ENCODE results near the gene MCTP1. TPM values are rescaled to one million over a fixed set of nuclear protein-coding genes. Genes with fewer than 3 reads are reported as not detected.
A peak's percentile ranks its signal among the peaks of the same experiment; 100 is the strongest.

MCTP1 gene
- total RNA-seq, 1 donor, result 5.8 TPM

GRCh38 chr5:94916619-94917018 is 368.3 kb downstream of the MCTP1 start:
- H3K27ac ChIP-seq (ENCODE audit: low read depth, low read length), result no peak overlapping the region
- no peak for TF ChIP-seq CTCF (IDR thresholded peaks at IDR 0.05; ENCODE audit: extremely low read depth, low read depth, low read length)

GRCh38 chr5:94911276-94911675 is 373.6 kb downstream of the MCTP1 start:
- Histone ChIP-seq H3K4me3 (ENCODE audit: insufficient read depth, low read length) (no peak overlapping the region), H3K4me1 (ENCODE audit: insufficient read depth, low read length) (no peaks in the 10 kb centered on the region), H2AFZ (ENCODE audit: low read length) (no peak overlapping the region), H4K20me1 (ENCODE audit: insufficient read depth, low read length) (no peaks in the 10 kb centered on the region), H3K79me2 (ENCODE audit: insufficient read depth, low read length) (no peaks in the 10 kb centered on the region), H3K27ac (ENCODE audit: low read depth, low read length) (no peak overlapping the region), H3K9me3 (ENCODE audit: low read depth, low read length) (no peaks in the 10 kb centered on the region), H3K4me2 (ENCODE audit: insufficient read depth, low read length) (no peak overlapping the region), H3K27me3 (ENCODE audit: insufficient read depth, low read length) (no peaks in the 10 kb centered on the region), H3K36me3 (ENCODE audit: insufficient read depth, low read length) (no peaks in the 10 kb centered on the region)
- DNase-seq (ENCODE audit: insufficient read length, low spot score, missing footprints), result no peak
- no peak for TF ChIP-seq CTCF (IDR thresholded peaks at IDR 0.05; ENCODE audit: extremely low read depth, low read depth, low read length)

More at GRCh38 chr5:94916619-94917018, 368.3 kb downstream of the MCTP1 start:
- no peak overlapping the region for H3K4me2 ChIP-seq (ENCODE audit: insufficient read depth, low read length)
- H3K27me3 ChIP-seq (ENCODE audit: insufficient read depth, low read length), result no peaks in the 10 kb centered on the region
- no peaks in the 10 kb centered on the region for H3K4me1 ChIP-seq (ENCODE audit: insufficient read depth, low read length)
- H3K4me3 ChIP-seq (ENCODE audit: insufficient read depth, low read length), result no peak overlapping the region
- DNase-seq (ENCODE audit: insufficient read length, low spot score, missing footprints), result no peak
- no peaks in the 10 kb centered on the region for H3K9me3 ChIP-seq (ENCODE audit: low read depth, low read length)
- H4K20me1 ChIP-seq (ENCODE audit: insufficient read depth, low read length), result no peaks in the 10 kb centered on the region
- no peaks in the 10 kb centered on the region for H3K79me2 ChIP-seq (ENCODE audit: insufficient read depth, low read length)
- no peak overlapping the region for H2AFZ ChIP-seq (ENCODE audit: low read length)
- no peaks in the 10 kb centered on the region for H3K36me3 ChIP-seq (ENCODE audit: insufficient read depth, low read length)

- TF ChIP-seq CTCF (IDR thresholded peaks at IDR 0.05; ENCODE audit: extremely low read depth, low read depth, low read length), result no peak
- Histone ChIP-seq H3K27me3 (ENCODE audit: insufficient read depth, low read length) (no peaks in the 10 kb centered on the region), H3K27ac (ENCODE audit: low read depth, low read length) (no peak overlapping the region), H3K4me3 (ENCODE audit: insufficient read depth, low read length) (no peak overlapping the region), H2AFZ (ENCODE audit: low read length) (no peak overlapping the region), H3K4me2 (ENCODE audit: insufficient read depth, low read length) (no peak overlapping the region), H4K20me1 (ENCODE audit: insufficient read depth, low read length) (no peaks in the 10 kb centered on the region), H3K79me2 (ENCODE audit: insufficient read depth, low read length) (no peaks in the 10 kb centered on the region), H3K36me3 (ENCODE audit: insufficient read depth, low read length) (no peaks in the 10 kb centered on the region), H3K9me3 (ENCODE audit: low read depth, low read length) (no peaks in the 10 kb centered on the region), H3K4me1 (ENCODE audit: insufficient read depth, low read length) (no peaks in the 10 kb centered on the region)
- no peak for DNase-seq (ENCODE audit: insufficient read length, low spot score, missing footprints)
Measured at GRCh38 chr5:94910721-94911120, 374.2 kb downstream of the MCTP1 start.

- TF ChIP-seq CTCF (IDR thresholded peaks at IDR 0.05; ENCODE audit: extremely low read depth, low read depth, low read length), result peak; percentile 67
- H3K4me2 ChIP-seq (ENCODE audit: insufficient read depth, low read length), result no peak overlapping the region
- no peaks in the 10 kb centered on the region for H4K20me1 ChIP-seq (ENCODE audit: insufficient read depth, low read length)
- H3K27ac ChIP-seq (ENCODE audit: low read depth, low read length), result no peak overlapping the region
- no peaks in the 10 kb centered on the region for H3K9me3 ChIP-seq (ENCODE audit: low read depth, low read length)
- no peaks in the 10 kb centered on the region for H3K79me2 ChIP-seq (ENCODE audit: insufficient read depth, low read length)
- H3K4me1 ChIP-seq (ENCODE audit: insufficient read depth, low read length), result no peaks in the 10 kb centered on the region
- DNase-seq (ENCODE audit: insufficient read length, low spot score, missing footprints), result no peak
- no peak overlapping the region for H3K4me3 ChIP-seq (ENCODE audit: insufficient read depth, low read length)
- no peaks in the 10 kb centered on the region for H3K27me3 ChIP-seq (ENCODE audit: insufficient read depth, low read length)
- H2AFZ ChIP-seq (ENCODE audit: low read length), result no peak overlapping the region
- no peaks in the 10 kb centered on the region for H3K36me3 ChIP-seq (ENCODE audit: insufficient read depth, low read length)
Measured at GRCh38 chr5:94908889-94909480, 375.9 kb downstream of the MCTP1 start.

Measured in osteoblast (primary cell).